Fibroblast of lung (primary cell): ENCODE measurements around the gene ITGB1BP1. TPM values are rescaled to one million over a fixed set of nuclear protein-coding genes. Genes with fewer than 3 reads are reported as not detected.

Experiments used
- DNase-seq, 2 donors: peaks; one replicate each; pipeline versions ENCODE4 v3.0.0 to v3.0.0-alpha.2; 2010; ENCODE audit warnings: low read depth in 2 of 2
- H2AFZ ChIP-seq: 2 replicates; pipeline ENCODE4 v1.5.1; 2012; ENCODE audit warnings: low read length, control low read depth, inconsistent platforms
- H3K27ac ChIP-seq: 2 replicates; pipeline ENCODE4 v1.5.1; 2011; ENCODE audit warnings: low read length, control low read depth; ENCODE audit not compliant: insufficient read depth
- H3K27me3 ChIP-seq: 2 replicates; pipeline ENCODE4 v1.5.1; 2011; ENCODE audit warnings: mild to moderate bottlenecking, low read length; ENCODE audit not compliant: control insufficient read depth, insufficient read depth
- H3K36me3 ChIP-seq: 2 replicates; pipeline ENCODE4 v1.5.1; 2011; ENCODE audit warnings: low read length; ENCODE audit not compliant: control insufficient read depth, insufficient read depth
- H3K4me1 ChIP-seq: 2 replicates; pipeline ENCODE4 v1.5.1; 2011; ENCODE audit warnings: low read length; ENCODE audit not compliant: control insufficient read depth, insufficient read depth; ENCODE audit errors: extremely low read depth
- H3K4me2 ChIP-seq: 2 replicates; pipeline ENCODE4 v1.5.1; 2011; ENCODE audit warnings: low read length, control low read depth; ENCODE audit not compliant: insufficient read depth; ENCODE audit errors: extremely low read depth
- H3K4me3 ChIP-seq, 4 experiments: fragments of 200-600 bp in 1 of 4; sonication (generic) in 1 of 4; replicated peaks in 1 of 4; 2 replicates each; pipeline ENCODE4 v1.5.1; 2011 to 2016; ENCODE audit warnings: low read length in 4 of 4, low read depth in 3 of 4, mild to moderate bottlenecking in 3 of 4, control low read depth in 2 of 4, inconsistent platforms in 1 of 4, mixed read lengths in 1 of 4; ENCODE audit not compliant: insufficient read depth in 1 of 4; ENCODE audit errors: control extremely low read depth in 1 of 4
- H3K79me2 ChIP-seq: 2 replicates; pipeline ENCODE4 v1.5.1; 2012; ENCODE audit warnings: mild to moderate bottlenecking, low read length, inconsistent platforms; ENCODE audit not compliant: control insufficient read depth, insufficient read depth
- H3K9ac ChIP-seq: 2 replicates; pipeline ENCODE4 v1.5.1; 2011; ENCODE audit warnings: mild to moderate bottlenecking, low read length, control low read depth; ENCODE audit not compliant: insufficient read depth
- H3K9me3 ChIP-seq: 2 replicates; pipeline ENCODE4 v1.5.1; 2012; ENCODE audit warnings: low read depth, low read length; ENCODE audit not compliant: control insufficient read depth, insufficient read depth
- H4K20me1 ChIP-seq: 2 replicates; pipeline ENCODE4 v1.5.1; 2011; ENCODE audit warnings: low read length; ENCODE audit not compliant: control insufficient read depth, insufficient read depth; ENCODE audit errors: extremely low read depth
- EZH2 ChIP-seq: IDR thresholded peaks from 2 replicates; pipeline ENCODE4 v1.5.1; 2012; ENCODE audit warnings: low read length, control low read depth, mild to moderate bottlenecking; ENCODE audit errors: missing control alignments
- polyA plus RNA-seq, 2 donors: library from polyadenylated mRNA; depleted of rRNA in 1 of 2; stranded (reverse) in 1 of 2; unstranded in 1 of 2; fragments of >200 nt; gene quantifications; 2 replicates each; pipeline ENCODE4 v1.2.1, GENCODE V29; 2011 to 2012; ENCODE audit warnings: missing spikeins in 1 of 2
- total RNA-seq: library from RNA; depleted of rRNA; stranded (reverse); fragments of >200 nt; gene quantifications from 2 replicates; pipeline ENCODE4 v1.2.1, GENCODE V29; 2014
- TF ChIP-seq, protein P1 (sequence below), 2 donors: IDR thresholded peaks in 1 of 2; conservative IDR thresholded peaks in 1 of 2; 1 replicate in 1 of 2; 2 replicates in 1 of 2; pipeline ENCODE4 v1.5.1; 2011 to 2012; ENCODE audit warnings: low read length in 2 of 2, control low read depth in 1 of 2, inconsistent platforms in 1 of 2, low read depth in 1 of 2, mild to moderate bottlenecking in 1 of 2

ITGB1BP1 gene
- total and polyA plus RNA-seq, 2 donors (not counting 1 experiment from before 2014, with no cell fraction given), result 44.6 to 131 TPM

DNA sequence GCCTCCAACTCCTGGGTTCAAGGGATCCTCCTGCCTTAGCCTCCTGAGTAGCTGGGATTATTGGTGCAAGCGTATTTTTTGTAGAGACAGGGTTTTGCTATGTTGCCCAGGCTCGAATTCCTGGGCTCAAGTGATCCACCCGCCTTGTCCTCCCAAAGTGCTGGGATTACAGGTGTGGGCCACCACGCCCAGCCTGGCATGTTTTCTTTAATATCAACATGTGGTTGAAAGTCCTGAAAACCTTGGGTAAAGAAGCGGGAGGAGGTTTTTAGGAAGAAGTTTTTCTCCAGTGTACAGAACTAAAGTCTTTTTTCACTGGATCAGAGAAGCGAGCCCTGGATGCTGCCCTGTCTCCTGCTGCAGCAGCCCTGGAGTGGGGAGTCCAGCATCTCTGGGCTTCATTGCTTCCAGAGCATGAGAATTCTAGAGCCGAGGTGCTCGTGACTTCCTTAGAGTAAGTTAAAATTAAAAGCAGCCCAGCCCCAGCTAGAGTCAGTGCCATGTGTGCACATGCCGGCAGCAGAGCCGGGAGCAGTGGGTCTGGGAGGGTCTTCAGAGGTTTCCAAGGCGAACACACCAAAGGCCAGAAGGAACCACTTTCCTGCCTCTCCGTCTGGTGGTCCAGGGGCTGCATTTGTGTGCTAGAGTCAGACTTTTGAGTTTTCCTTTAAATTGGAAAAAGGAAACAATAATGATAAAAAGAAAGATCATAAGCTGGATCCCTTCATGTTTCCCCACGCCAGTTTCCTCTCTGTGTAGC lies 31.2 kb downstream of the ITGB1BP1 start:
- Histone ChIP-seq H3K27me3 (no peaks in the 10 kb centered on the region), H3K27ac (no peak overlapping the region), H3K9ac (no peak overlapping the region), H3K9me3 (no peaks in the 10 kb centered on the region), H3K36me3 (peaks cover 3% of the 10 kb centered on the region), H3K4me1 (no peaks in the 10 kb centered on the region), H4K20me1 (no peaks in the 10 kb centered on the region), H3K4me3 (no peak overlapping the region), H3K4me2 (no peak overlapping the region), H2AFZ (no peak overlapping the region), H3K79me2 (no peaks in the 10 kb centered on the region)
- TF ChIP-seq EZH2, result no peak
- TF ChIP-seq, protein P1, sequence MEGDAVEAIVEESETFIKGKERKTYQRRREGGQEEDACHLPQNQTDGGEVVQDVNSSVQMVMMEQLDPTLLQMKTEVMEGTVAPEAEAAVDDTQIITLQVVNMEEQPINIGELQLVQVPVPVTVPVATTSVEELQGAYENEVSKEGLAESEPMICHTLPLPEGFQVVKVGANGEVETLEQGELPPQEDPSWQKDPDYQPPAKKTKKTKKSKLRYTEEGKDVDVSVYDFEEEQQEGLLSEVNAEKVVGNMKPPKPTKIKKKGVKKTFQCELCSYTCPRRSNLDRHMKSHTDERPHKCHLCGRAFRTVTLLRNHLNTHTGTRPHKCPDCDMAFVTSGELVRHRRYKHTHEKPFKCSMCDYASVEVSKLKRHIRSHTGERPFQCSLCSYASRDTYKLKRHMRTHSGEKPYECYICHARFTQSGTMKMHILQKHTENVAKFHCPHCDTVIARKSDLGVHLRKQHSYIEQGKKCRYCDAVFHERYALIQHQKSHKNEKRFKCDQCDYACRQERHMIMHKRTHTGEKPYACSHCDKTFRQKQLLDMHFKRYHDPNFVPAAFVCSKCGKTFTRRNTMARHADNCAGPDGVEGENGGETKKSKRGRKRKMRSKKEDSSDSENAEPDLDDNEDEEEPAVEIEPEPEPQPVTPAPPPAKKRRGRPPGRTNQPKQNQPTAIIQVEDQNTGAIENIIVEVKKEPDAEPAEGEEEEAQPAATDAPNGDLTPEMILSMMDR (conservative IDR thresholded peaks at IDR 0.05 in 1 of 2, IDR thresholded peaks at IDR 0.05 in 1 of 2; ENCODE audit: low read depth in 1 of 2, low read length in 2 of 2), result no peak
- no peak for DNase-seq

DNA sequence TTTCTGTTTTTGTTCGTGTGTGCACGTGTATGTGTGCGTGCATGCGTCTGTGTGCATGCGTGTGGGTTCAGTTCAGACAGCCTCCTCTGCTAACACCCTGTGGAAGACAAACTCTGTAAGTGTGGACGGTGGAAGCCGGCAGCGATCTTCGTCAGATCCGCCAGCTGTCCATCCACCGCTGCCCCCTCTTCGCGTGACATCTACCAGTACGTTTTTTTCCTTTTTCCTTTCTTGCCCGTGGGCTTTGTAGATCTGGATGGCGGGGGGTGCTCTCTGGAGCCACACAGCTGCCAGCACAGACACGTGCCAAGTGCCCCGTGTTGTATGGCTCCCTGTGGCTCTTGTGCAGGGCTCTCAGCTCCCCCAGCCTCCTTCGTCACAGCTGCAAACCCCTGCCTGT lies 32.3 kb downstream of the ITGB1BP1 start:
- Histone ChIP-seq H3K4me1 (no peaks in the 10 kb centered on the region), H4K20me1 (no peaks in the 10 kb centered on the region), H2AFZ (no peak overlapping the region), H3K79me2 (no peaks in the 10 kb centered on the region), H3K9ac (no peak overlapping the region), H3K4me2 (no peak overlapping the region), H3K4me3 (no peak overlapping the region), H3K36me3 (peaks cover 5% of the 10 kb centered on the region), H3K27me3 (no peaks in the 10 kb centered on the region), H3K9me3 (no peaks in the 10 kb centered on the region), H3K27ac (no peak overlapping the region)
- DNase-seq, result no peak
- no peak for TF ChIP-seq EZH2
- TF ChIP-seq, protein P1 (conservative IDR thresholded peaks at IDR 0.05 in 1 of 2, IDR thresholded peaks at IDR 0.05 in 1 of 2; ENCODE audit: low read depth in 1 of 2, low read length in 2 of 2), result no peak

DNA sequence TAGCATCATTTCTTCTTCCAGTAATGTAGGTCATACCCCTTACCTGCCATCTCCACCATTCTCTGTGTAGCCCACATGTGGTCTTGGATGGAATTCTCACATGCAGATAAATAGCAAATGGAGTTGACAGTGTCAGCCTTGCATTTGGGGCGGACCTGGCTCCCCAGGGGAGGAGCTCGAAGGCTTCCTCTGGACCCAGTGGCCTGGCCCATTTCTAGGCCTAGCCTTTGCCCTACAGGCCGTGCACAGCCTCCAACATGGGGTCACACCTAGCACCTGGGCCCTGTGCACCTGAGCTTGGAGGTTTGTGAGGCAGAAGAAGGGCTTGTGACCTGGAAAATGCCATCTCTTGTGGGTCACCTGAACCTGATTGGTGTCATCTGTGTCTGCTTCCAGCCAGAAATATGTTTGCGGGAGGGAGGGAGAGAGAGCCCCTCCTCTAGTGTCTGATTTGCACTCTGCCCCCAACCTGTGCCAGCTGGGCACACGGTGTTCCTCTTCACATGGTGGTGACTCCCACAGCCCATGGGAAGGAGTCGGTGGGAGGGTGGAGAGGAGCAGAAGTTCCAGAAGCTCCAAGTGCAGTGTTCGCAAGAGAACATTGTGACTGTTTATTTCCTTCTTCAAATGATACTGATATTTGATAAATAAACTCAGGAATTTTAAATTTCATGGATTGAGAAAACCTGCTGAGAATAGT lies 33.0 kb downstream of the ITGB1BP1 start:
- Histone ChIP-seq H3K36me3 (peaks cover 9% of the 10 kb centered on the region), H3K4me1 (no peaks in the 10 kb centered on the region), H4K20me1 (no peaks in the 10 kb centered on the region), H3K27me3 (no peaks in the 10 kb centered on the region), H3K4me2 (no peak overlapping the region), H3K9ac (no peak overlapping the region), H3K79me2 (no peaks in the 10 kb centered on the region), H3K27ac (no peak overlapping the region), H2AFZ (no peak overlapping the region), H3K4me3 (no peak overlapping the region), H3K9me3 (no peaks in the 10 kb centered on the region)
- no peak for TF ChIP-seq EZH2
- TF ChIP-seq, protein P1 (conservative IDR thresholded peaks at IDR 0.05 in 1 of 2, IDR thresholded peaks at IDR 0.05 in 1 of 2; ENCODE audit: low read depth in 1 of 2, low read length in 2 of 2), result no peak
- DNase-seq, result no peak
